Fibroblast of villous mesenchyme (primary cell): ENCODE results near the gene FAM222A. TPM values are rescaled to one million over a fixed set of nuclear protein-coding genes. Genes with fewer than 3 reads are reported as not detected.

ENCODE experiments used
- DNase-seq: peaks from one replicate; pipeline ENCODE4 v3.0.0-alpha.2; 2010; ENCODE audit warnings: low read depth
- H3K4me3 ChIP-seq: 2 replicates; pipeline ENCODE4 v1.5.1; 2011; ENCODE audit warnings: low read depth, mild to moderate bottlenecking, low read length
- CTCF ChIP-seq: IDR thresholded peaks from 2 replicates; pipeline ENCODE4 v1.5.1; 2012; ENCODE audit warnings: low read depth, mild to moderate bottlenecking, low read length; ENCODE audit not compliant: insufficient read depth
- total RNA-seq: library from RNA; depleted of rRNA; stranded (reverse); fragments of >200 nt; gene quantifications from 2 replicates; pipeline ENCODE4 v1.2.3, GENCODE V29; 2012

Gene FAM222A
- total RNA-seq, 1 donor = 0.43 TPM

GRCh38 chr12:109716512-109717389 is 3.1 kb downstream of the FAM222A start:
- H3K4me3 ChIP-seq = no peak overlapping the region
- TF ChIP-seq CTCF = no peak
- peak; percentile 27 for DNase-seq

GRCh38 chr12:109717390-109718357 is 4.0 kb downstream of the FAM222A start:
- no peak for DNase-seq
- TF ChIP-seq CTCF = no peak
- no peak overlapping the region for H3K4me3 ChIP-seq

GRCh38 chr12:109718390-109718789 is 4.8 kb downstream of the FAM222A start:
- DNase-seq = no peak
- H3K4me3 ChIP-seq = no peak overlapping the region
- no peak for TF ChIP-seq CTCF

GRCh38 chr12:109719123-109720022 is 5.7 kb downstream of the FAM222A start:
- DNase-seq = no peak
- TF ChIP-seq CTCF = peak; percentile 6
- no peak overlapping the region for H3K4me3 ChIP-seq

- no peak for TF ChIP-seq CTCF
- DNase-seq = no peak
- no peak overlapping the region for H3K4me3 ChIP-seq
Observed at GRCh38 chr12:109720152-109720856, 6.7 kb downstream of the FAM222A start.

- H3K4me3 ChIP-seq = no peak overlapping the region
- DNase-seq = no peak
- TF ChIP-seq CTCF = no peak
Observed at GRCh38 chr12:109720857-109721189, 7.2 kb downstream of the FAM222A start.
